Peyer's patch (tissue), 4 donors: ENCODE measurements around the gene ERC2. TPM values are rescaled to one million over a fixed set of nuclear protein-coding genes. Genes with fewer than 3 reads are reported as not detected.

ENCODE experiments used
- DNase-seq, 3 donors: peaks; one replicate each; pipeline ENCODE4 v3.0.0-alpha.2; 2017 to 2019
- H3K27ac ChIP-seq, 4 donors: fragments of 200-600 bp; sonication (generic); one replicate each; pipeline ENCODE4 v1.5.1; 2016 to 2019
- H3K27me3 ChIP-seq, 2 donors: fragments of 200-600 bp; sonication (generic); one replicate each; pipeline ENCODE4 v1.5.1; 2019
- H3K36me3 ChIP-seq, 3 donors: fragments of 200-600 bp; sonication (generic); one replicate each; pipeline ENCODE4 v1.5.1; 2016 to 2019
- H3K4me1 ChIP-seq, 4 donors: fragments of 200-600 bp; sonication (generic); one replicate each; pipeline ENCODE4 v1.5.1; 2016 to 2019
- H3K4me3 ChIP-seq, 4 donors: fragments of 200-600 bp; sonication (generic); 1 replicate in 3 of 4; 2 replicates in 1 of 4; pipeline ENCODE4 v1.5.1; 2016 to 2019; ENCODE audit warnings: mild to moderate bottlenecking in 1 of 4
- H3K9me3 ChIP-seq, 4 donors: fragments of 200-600 bp; sonication (generic); one replicate each; pipeline ENCODE4 v1.5.1; 2016 to 2019; ENCODE audit warnings: mild to moderate bottlenecking in 1 of 4
- POLR2A ChIP-seq, 2 donors: fragments of 450-650 bp; IDR thresholded peaks; one replicate each; pipeline ENCODE4 v1.5.1; 2017; ENCODE audit warnings: antibody characterized with exemption in 2 of 2, mild to moderate bottlenecking in 2 of 2, moderate library complexity in 2 of 2
- total RNA-seq, 4 donors: library from RNA; depleted of rRNA; stranded (reverse); fragments of >200 nt; gene quantifications; one replicate each; pipeline ENCODE4 v1.1.0, GENCODE V29; 2016
- TF ChIP-seq, protein P1 (sequence below), 6 experiments: fragments of 450-650 bp in 4 of 6; fragments of 200-600 bp in 2 of 6; sonication (generic) in 1 of 6; IDR thresholded peaks; one replicate each; pipeline ENCODE4 v1.5.1; 2017 to 2019; ENCODE audit warnings: antibody characterized with exemption in 6 of 6, mild to moderate bottlenecking in 3 of 6, moderate library complexity in 1 of 6

The ERC2 gene
- total RNA-seq, 4 donors from 2014 or later = 0.18 to 0.83 TPM; not detected in 2

DNA sequence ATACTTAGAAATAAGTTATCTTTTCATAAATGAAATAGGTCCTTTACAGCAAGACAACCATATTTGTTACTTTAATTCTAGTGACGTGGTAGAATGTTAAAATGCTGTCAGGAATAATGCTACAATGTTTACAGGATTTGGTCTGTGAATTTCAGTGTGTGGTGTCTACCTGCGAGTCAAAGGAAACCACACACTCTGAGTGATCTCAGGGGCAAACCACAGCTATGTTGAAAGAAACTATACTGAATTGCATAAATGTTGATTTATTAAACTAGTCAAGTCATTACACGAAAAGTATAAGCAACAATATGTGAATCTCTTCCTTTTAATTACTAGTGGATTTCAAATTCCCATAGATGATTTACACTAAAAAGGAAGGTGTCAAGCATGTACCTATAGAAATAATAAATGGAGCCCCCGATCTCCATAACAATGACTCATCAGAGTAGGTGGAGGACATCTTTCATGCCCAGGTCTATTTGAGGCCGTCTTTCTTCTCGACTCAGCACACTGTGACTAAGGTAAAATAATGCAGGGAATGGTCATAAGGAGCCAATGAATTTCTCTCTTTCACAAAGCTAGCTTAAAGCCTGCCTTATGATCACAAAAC, 463.0 kb downstream of the ERC2 start:
- Histone ChIP-seq H3K4me3 (no peak overlapping the region), H3K36me3 (no peaks in the 10 kb centered on the region)

DNA sequence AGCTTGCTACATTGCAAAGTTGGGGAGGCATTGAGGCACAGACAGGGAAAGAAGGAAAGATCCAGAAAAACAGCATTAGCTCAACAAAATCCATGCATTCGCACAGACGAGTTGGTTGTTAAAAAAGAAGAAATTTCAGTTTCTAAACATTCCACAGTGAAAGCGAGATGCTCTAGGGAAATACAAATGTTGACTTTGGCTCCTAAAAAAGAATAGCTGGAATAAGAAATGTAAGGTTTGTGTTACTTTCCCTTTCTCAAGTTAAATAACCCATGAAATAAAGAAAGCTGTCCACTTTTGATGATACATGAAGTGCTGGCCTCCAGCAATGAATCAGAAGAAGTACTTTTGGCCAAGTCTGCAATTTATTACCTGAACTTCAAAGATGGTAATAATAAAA, 465.1 kb downstream of the ERC2 start:
- Histone ChIP-seq H3K27ac (no peak overlapping the region), H3K36me3 (no peaks in the 10 kb centered on the region), H3K9me3 (no peaks in the 10 kb centered on the region), H3K27me3 (no peaks in the 10 kb centered on the region), H3K4me3 (no peak overlapping the region), H3K4me1 (no peaks in the 10 kb centered on the region)
- DNase-seq = no peak
- TF ChIP-seq, protein P1, sequence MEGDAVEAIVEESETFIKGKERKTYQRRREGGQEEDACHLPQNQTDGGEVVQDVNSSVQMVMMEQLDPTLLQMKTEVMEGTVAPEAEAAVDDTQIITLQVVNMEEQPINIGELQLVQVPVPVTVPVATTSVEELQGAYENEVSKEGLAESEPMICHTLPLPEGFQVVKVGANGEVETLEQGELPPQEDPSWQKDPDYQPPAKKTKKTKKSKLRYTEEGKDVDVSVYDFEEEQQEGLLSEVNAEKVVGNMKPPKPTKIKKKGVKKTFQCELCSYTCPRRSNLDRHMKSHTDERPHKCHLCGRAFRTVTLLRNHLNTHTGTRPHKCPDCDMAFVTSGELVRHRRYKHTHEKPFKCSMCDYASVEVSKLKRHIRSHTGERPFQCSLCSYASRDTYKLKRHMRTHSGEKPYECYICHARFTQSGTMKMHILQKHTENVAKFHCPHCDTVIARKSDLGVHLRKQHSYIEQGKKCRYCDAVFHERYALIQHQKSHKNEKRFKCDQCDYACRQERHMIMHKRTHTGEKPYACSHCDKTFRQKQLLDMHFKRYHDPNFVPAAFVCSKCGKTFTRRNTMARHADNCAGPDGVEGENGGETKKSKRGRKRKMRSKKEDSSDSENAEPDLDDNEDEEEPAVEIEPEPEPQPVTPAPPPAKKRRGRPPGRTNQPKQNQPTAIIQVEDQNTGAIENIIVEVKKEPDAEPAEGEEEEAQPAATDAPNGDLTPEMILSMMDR (IDR thresholded peaks at IDR 0.05) = no peak
- no peak for TF ChIP-seq POLR2A (IDR thresholded peaks at IDR 0.05)

More for the DNA sequence above, 463.0 kb downstream of the ERC2 start:
- no peak overlapping the region for H3K27ac ChIP-seq
- no peaks in the 10 kb centered on the region for H3K4me1 ChIP-seq
- H3K9me3 ChIP-seq = no peaks in the 10 kb centered on the region
- no peak for DNase-seq
- TF ChIP-seq, protein P1 (IDR thresholded peaks at IDR 0.05) = no peak
- no peak for TF ChIP-seq POLR2A (IDR thresholded peaks at IDR 0.05)
- no peaks in the 10 kb centered on the region for H3K27me3 ChIP-seq

DNA sequence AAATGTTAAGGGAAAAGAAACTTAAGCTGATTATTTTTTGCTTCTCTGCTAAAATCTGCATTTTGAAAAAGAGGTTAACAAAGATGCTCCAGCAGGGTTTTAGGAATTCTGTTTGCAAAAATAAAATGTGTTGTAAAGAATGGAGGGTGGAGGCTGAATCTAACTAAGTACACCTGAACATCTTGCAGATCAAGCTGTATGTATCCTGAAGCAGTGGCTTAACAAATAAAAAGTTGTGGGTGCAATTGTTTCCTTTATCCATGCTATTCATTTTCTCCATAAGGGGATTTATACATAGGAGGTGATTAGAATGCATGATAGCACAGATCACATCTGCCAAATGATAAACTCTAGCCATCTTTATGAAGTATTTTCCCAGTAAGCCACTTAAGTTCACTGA, 466.3 kb downstream of the ERC2 start:
- DNase-seq = no peak
- Histone ChIP-seq H3K27ac (no peak overlapping the region), H3K4me3 (no peak overlapping the region), H3K27me3 (no peaks in the 10 kb centered on the region), H3K9me3 (no peaks in the 10 kb centered on the region), H3K36me3 (no peaks in the 10 kb centered on the region), H3K4me1 (no peaks in the 10 kb centered on the region)
- TF ChIP-seq, protein P1 (IDR thresholded peaks at IDR 0.05) = no peak
- TF ChIP-seq POLR2A (IDR thresholded peaks at IDR 0.05) = no peak

- no peaks in the 10 kb centered on the region for H3K27me3 ChIP-seq
- DNase-seq = no peak
- no peaks in the 10 kb centered on the region for H3K4me1 ChIP-seq
- TF ChIP-seq, protein P1 (IDR thresholded peaks at IDR 0.05) = no peak
- TF ChIP-seq POLR2A (IDR thresholded peaks at IDR 0.05) = no peak
- H3K27ac ChIP-seq = no peak overlapping the region
- no peaks in the 10 kb centered on the region for H3K36me3 ChIP-seq
- no peak overlapping the region for H3K4me3 ChIP-seq
- no peaks in the 10 kb centered on the region for H3K9me3 ChIP-seq
These were observed 466.7 kb downstream of the ERC2 start for GRCh38 chr3:56001537-56001936.

- TF ChIP-seq, protein P1 (IDR thresholded peaks at IDR 0.05) = no peak
- TF ChIP-seq POLR2A (IDR thresholded peaks at IDR 0.05) = no peak
- Histone ChIP-seq H3K9me3 (no peaks in the 10 kb centered on the region), H3K36me3 (peaks cover 0 to 2% (median 0%) of the 10 kb centered on the region in 3 donors), H3K27ac (no peak overlapping the region), H3K27me3 (no peaks in the 10 kb centered on the region), H3K4me3 (no peak overlapping the region), H3K4me1 (no peaks in the 10 kb centered on the region)
- no peak for DNase-seq
These were observed 478.9 kb downstream of the ERC2 start for GRCh38 chr3:55989366-55989765.

DNA sequence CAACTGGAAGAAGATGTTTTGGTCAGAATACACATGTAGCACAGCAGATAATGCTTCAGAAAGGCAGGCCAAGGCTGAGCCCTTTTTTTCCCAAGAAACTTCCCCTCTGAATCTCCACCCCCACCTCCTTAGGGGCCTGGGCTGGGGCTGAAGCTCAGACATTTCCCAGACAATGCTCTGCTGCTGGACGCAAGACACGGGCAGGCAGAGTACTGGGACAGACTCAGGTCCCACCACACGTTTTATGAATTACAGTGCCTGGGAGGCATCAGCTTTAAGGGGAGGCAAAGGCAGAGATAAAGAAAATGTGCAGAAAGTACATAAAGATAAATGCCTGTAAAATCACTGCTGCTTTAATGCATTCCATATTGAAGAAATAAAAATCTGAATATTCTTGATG, 479.4 kb downstream of the ERC2 start:
- Histone ChIP-seq H3K27ac (no peak overlapping the region), H3K9me3 (no peaks in the 10 kb centered on the region), H3K27me3 (no peaks in the 10 kb centered on the region), H3K36me3 (peaks cover 0 to 2% (median 0%) of the 10 kb centered on the region in 3 donors), H3K4me3 (no peak overlapping the region), H3K4me1 (no peaks in the 10 kb centered on the region)
- TF ChIP-seq POLR2A (IDR thresholded peaks at IDR 0.05) = no peak
- TF ChIP-seq, protein P1 (IDR thresholded peaks at IDR 0.05) = no peak
- DNase-seq = no peak
